Endothelial cell of umbilical vein (primary cell): ENCODE results near the gene FES.

Experiments used
- MYC ChIP-seq: IDR thresholded peaks from one replicate; pipeline ENCODE4 v1.6.1; 2011; ENCODE audit warnings: mild to moderate bottlenecking, low read depth, low read length
- POLR2AphosphoS5 ChIP-seq: IDR thresholded peaks from 2 replicates; pipeline ENCODE4 v1.6.1; 2012; ENCODE audit warnings: low read depth, mild to moderate bottlenecking, control low read depth, low read length, moderate library complexity; ENCODE audit not compliant: insufficient read depth
- TF ChIP-seq, protein P1 (sequence below), 2 donors: IDR thresholded peaks; 1 replicate in 1 of 2; 2 replicates in 1 of 2; pipeline ENCODE4 v1.5.1; 2011; ENCODE audit warnings: low read length in 2 of 2, mild to moderate bottlenecking in 2 of 2, moderate library complexity in 2 of 2, control low read depth in 1 of 2, inconsistent platforms in 1 of 2, low read depth in 1 of 2; ENCODE audit not compliant: insufficient read depth in 1 of 2; ENCODE audit errors: extremely low read depth in 1 of 2

DNA sequence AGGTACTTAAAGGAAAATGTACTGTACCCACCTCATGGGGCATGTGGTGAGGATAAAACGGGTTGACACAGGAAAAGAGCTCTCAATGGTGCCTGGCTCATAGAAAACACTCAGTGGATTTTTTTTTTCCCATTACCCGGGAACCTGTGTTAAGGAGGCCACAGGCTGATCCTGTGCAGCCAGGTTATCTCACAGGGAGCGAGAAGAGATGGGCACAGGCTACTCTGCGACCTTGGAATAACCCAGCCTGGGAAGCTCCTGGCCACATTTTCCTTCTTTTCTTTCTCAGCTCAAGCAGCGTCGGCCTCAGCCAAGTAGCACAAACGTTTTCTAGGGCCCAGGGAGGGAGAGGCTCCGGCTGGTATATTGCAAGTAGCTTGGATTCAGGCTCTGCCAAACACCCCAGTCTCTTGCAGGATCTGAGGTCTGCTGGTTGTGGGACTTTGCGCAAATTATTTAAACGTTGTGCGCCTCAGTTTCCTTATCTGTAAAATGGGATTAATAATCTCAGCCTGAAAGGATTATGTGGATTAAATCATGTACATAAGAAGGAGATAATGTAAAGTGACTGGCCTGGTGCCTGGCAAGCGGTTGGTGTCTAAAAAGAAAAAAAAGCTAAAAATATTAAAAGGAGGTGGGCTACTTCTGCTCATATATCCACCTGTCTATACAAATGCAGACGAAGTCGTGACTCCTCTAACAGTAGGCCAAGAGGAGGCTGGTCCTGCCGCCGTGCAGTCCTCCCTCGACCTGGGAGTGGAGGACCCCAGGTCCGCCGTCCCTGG lies 13.8 kb upstream of the FES start:
- TF ChIP-seq MYC (no peak), POLR2AphosphoS5 (no peak)
- TF ChIP-seq, protein P1, sequence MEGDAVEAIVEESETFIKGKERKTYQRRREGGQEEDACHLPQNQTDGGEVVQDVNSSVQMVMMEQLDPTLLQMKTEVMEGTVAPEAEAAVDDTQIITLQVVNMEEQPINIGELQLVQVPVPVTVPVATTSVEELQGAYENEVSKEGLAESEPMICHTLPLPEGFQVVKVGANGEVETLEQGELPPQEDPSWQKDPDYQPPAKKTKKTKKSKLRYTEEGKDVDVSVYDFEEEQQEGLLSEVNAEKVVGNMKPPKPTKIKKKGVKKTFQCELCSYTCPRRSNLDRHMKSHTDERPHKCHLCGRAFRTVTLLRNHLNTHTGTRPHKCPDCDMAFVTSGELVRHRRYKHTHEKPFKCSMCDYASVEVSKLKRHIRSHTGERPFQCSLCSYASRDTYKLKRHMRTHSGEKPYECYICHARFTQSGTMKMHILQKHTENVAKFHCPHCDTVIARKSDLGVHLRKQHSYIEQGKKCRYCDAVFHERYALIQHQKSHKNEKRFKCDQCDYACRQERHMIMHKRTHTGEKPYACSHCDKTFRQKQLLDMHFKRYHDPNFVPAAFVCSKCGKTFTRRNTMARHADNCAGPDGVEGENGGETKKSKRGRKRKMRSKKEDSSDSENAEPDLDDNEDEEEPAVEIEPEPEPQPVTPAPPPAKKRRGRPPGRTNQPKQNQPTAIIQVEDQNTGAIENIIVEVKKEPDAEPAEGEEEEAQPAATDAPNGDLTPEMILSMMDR (IDR thresholded peaks at IDR 0.05; ENCODE audit: extremely low read depth in 1 of 2, insufficient read depth in 1 of 2, low read depth in 1 of 2, low read length in 2 of 2) = no peak
